ENCODE results near the gene FAM210A. TPM values are rescaled to one million over a fixed set of nuclear protein-coding genes. Genes with fewer than 3 reads are reported as not detected.

The FAM210A gene
- total and polyA plus RNA-seq, 2 of the 4 experiments (the other 2 are of a cell fraction): 9.8 to 25.3 TPM

- H4K20me1 ChIP-seq (ENCODE audit: insufficient read depth, low read length): no peaks in the 10 kb centered on the region
- TF ChIP-seq RFX5 (IDR thresholded peaks at IDR 0.05; ENCODE audit: low read depth, low read length) (no peak), FOS (IDR thresholded peaks at IDR 0.05; ENCODE audit: low read depth, low read length) (no peak), ELK1 (IDR thresholded peaks at IDR 0.05; ENCODE audit: borderline replicate concordance, low read depth, low read length) (no peak), CEBPB (IDR thresholded peaks at IDR 0.05; ENCODE audit: low read depth, low read length) (no peak), MAZ (IDR thresholded peaks at IDR 0.05; ENCODE audit: borderline replicate concordance, low read depth, low read length) (no peak), RCOR1 (IDR thresholded peaks at IDR 0.05; ENCODE audit: insufficient replicate concordance, low read length) (no peak), POLR2A (IDR thresholded peaks at IDR 0.05; ENCODE audit: low read depth, low read length) (no peak), CHD1 (IDR thresholded peaks at IDR 0.05; ENCODE audit: low read depth, low read length) (no peak), SMC3 (IDR thresholded peaks at IDR 0.05; ENCODE audit: low read depth, low read length) (no peak), RAD21 (IDR thresholded peaks at IDR 0.05; ENCODE audit: low read length) (no peak), BHLHE40 (IDR thresholded peaks at IDR 0.05; ENCODE audit: low read depth, low read length) (no peak), NFE2L2 (IDR thresholded peaks at IDR 0.05; ENCODE audit: low read depth, low read length) (no peak), USF2 (IDR thresholded peaks at IDR 0.05; ENCODE audit: low read depth, low read length) (no peak)
- no peak overlapping the region for H2BK5ac ChIP-seq (ENCODE audit: low read depth, low read length, poor library complexity, severe bottlenecking)
- H2AK9ac ChIP-seq (replicated peaks; ENCODE audit: low read depth, low read length, poor library complexity): no peak overlapping the region
- in situ Hi-C loops (cut with MboI; ENCODE audit: low sequenced_read_pairs): no loop called here
- no peak overlapping the region for H2AK5ac ChIP-seq (ENCODE audit: low read depth, low read length)
- no peak overlapping the region for H2BK120ac ChIP-seq (ENCODE audit: low read depth, low read length)
- dilution Hi-C loops (cut with HindIII; ENCODE audit: low sequenced_read_pairs, unreplicated experiment): no loop called here
- H4K5ac ChIP-seq (ENCODE audit: low read depth, low read length): no peak overlapping the region
- no peak overlapping the region for H3K4ac ChIP-seq (ENCODE audit: low read depth, low read length)
- peaks cover 15% of the 10 kb centered on the region; the same call in 1 of the 2 replicates for H3K27me3 ChIP-seq (ENCODE audit: control insufficient read depth, insufficient read depth, low read length)
- H3K9ac ChIP-seq (ENCODE audit: low read depth, low read length): no peak overlapping the region
- H2AFZ ChIP-seq (replicated peaks; ENCODE audit: low read length, poor library complexity): no peak overlapping the region
- ChIA-PET POLR2A (ENCODE audit: unreplicated experiment) (no interaction called here), CTCF (no interaction called here)
- no peak overlapping the region for H3K14ac ChIP-seq (replicated peaks; ENCODE audit: low read depth, low read length)
- H4K91ac ChIP-seq (ENCODE audit: insufficient read depth, low read depth, low read length): no peak overlapping the region
- H2BK15ac ChIP-seq (ENCODE audit: low read depth, low read length): no peak overlapping the region
- H3K36me3 ChIP-seq (ENCODE audit: control insufficient read depth, insufficient read depth, low read length): no peaks in the 10 kb centered on the region
- no peak for ATAC-seq (ENCODE audit: low read depth)
- no peak overlapping the region for H3K27ac ChIP-seq (ENCODE audit: insufficient read depth, low read length)
- BruUV-seq (replicated peaks): no TSS peak
- H3K18ac ChIP-seq (ENCODE audit: low read depth, low read length): no peak overlapping the region
- H2BK20ac ChIP-seq (ENCODE audit: low read depth, low read length): no peak overlapping the region
- intact Hi-C loops (cut with micrococcal nuclease): no loop called here
- 80% methylated on average over 5 of the region's 13 CpGs; no CpG with 5 or more reads in 1 of the 2 experiments for WGBS, 2 experiments (ENCODE audit: extremely low coverage in 2 of 2, insufficient read length in 1 of 2)
- no peak overlapping the region for H4K8ac ChIP-seq (ENCODE audit: low read depth in 2 of 2, low read length in 2 of 2)
- no peak overlapping the region for H3K23ac ChIP-seq (ENCODE audit: low read depth, low read length)
- H3K9me1 ChIP-seq (ENCODE audit: insufficient read depth, low read length): no peaks in the 10 kb centered on the region
- no peak for DNase-seq
- no peaks in the 10 kb centered on the region for H3K79me1 ChIP-seq (ENCODE audit: low read depth in 1 of 2, low read length in 2 of 2)
- H3K9me3 ChIP-seq (ENCODE audit: control insufficient read depth, insufficient read depth, low read length): no peaks in the 10 kb centered on the region
- H3K56ac ChIP-seq (ENCODE audit: extremely low read depth, insufficient read depth, low read length): no peak overlapping the region
- H3K4me2 ChIP-seq (ENCODE audit: low read depth, low read length): no peak overlapping the region
- no peak overlapping the region for H3K4me3 ChIP-seq (ENCODE audit: insufficient read depth, low read depth, low read length)
- no peaks in the 10 kb centered on the region for H3K4me1 ChIP-seq (ENCODE audit: control insufficient read depth, insufficient read depth, low read length)
Measured at GRCh38 chr18:13623871-13624270, 102.5 kb downstream of the FAM210A start.

Measured in IMR-90 (cell line).